HG02763 (cell line): ENCODE data around the gene KRT222.

Experiments used
- ATAC-seq: cut with Tn5 transposase; IDR thresholded peaks from one replicate; pipeline ENCODE4 v1.9.1; 2021; ENCODE audit warnings: mild to moderate bottlenecking, moderate library complexity; ENCODE audit not compliant: unreplicated experiment

The KRT222 gene

DNA sequence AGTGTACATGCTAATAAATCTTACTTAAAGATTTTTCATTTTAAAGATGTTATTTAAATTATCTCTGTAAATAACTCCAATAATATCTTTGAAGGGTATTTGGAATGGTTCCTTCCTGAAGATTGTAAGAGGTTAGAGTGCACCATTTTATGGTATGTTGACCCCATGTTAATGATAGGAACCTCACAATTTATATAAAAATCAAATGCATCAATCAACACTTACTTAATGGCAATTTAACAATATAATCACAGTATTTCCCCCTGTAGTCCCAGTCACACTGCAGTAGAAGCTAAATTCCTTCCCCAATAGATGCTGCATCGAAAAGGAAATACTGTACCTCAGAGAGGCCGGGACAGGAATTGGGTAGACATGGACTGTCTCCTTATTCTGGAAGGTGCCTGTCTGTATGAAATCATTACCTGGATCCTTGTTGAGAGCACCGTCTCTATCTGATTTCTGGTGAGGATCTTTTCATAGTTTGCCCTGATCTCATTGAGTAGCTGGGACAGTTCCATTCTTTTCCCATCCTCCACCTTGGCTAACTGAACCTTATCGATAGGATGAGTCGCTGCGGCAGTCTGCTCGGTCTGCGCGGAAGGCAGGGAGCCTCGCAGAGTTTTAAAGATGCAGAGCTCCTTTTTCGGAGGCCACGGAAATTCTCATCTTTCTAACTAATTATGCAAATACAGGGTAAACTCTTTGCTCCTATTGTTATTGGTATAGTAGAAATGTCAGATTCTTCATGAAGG lies at the start of gene KRT222:
Gene KRT222, minus strand, starts transcription at position 596 of the 752 bp plus-strand sequence. Its CDS starts 78 bp downstream, at position 518.
- no peak for ATAC-seq

GRCh38 chr17:40714473-40714872 lies 49.5 kb upstream of the KRT222 start:
- ATAC-seq: no peak

DNA sequence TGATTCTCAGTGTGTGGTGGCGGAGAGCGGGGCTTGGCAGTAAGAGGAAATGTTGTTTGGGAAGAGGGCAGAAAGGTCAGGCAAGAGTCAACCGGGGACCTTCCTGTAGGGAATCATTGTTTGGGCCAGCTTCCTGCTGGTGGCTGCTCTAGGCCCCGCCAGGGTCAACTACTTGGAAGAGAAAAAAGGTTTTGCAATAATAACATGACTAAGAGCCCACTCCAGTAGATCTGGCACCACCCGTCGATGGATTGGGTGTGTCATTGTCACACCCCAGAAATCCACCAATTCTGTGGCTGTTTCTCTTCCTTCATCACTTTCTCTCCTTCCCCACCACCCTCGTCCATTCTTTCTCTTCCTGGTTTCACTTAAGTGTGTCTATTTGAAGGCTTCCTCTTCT lies 42.8 kb upstream of the KRT222 start:
- ATAC-seq: no peak

- no peak for ATAC-seq
Measured at GRCh38 chr17:40705584-40705983, 40.6 kb upstream of the KRT222 start.

- ATAC-seq: no peak
Measured at GRCh38 chr17:40703652-40704051, 38.7 kb upstream of the KRT222 start, which contains the start of gene KRT24. TSS of gene KRT24 (minus strand) at chr17:40703752. CDS start at chr17:40703693, 59 bp downstream.

DNA sequence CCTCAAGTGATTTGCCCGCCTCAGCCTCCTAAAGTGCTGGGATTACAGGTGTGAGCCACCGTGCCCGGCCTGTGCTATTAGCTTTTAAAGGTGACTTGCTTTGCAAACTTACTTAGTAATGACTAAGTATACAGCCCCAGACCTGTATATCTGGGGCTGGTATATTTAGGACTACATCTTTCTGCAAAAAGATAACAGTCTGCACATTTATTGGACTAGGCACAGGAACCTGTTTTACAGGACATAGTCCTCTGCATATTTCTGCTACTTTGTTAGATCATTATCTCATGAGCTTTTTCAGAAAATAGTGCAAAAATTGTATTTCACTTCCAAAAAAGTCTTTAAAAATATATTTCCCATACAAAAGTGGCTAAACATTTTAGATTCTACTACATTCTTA lies 37.3 kb upstream of the KRT222 start:
- ATAC-seq: no peak

GRCh38 chr17:40699853-40700252 lies 34.9 kb upstream of the KRT222 start:
- ATAC-seq: no peak

- ATAC-seq: no peak
Measured at GRCh38 chr17:40699371-40699770, 34.4 kb upstream of the KRT222 start.

GRCh38 chr17:40697297-40697696 lies 32.3 kb upstream of the KRT222 start:
- ATAC-seq: no peak

GRCh38 chr17:40696651-40697072 lies 31.7 kb upstream of the KRT222 start:
- no peak for ATAC-seq

GRCh38 chr17:40695874-40696472 lies 31.0 kb upstream of the KRT222 start:
- ATAC-seq: no peak

GRCh38 chr17:40694584-40694983 lies 29.6 kb upstream of the KRT222 start:
- no peak for ATAC-seq

DNA sequence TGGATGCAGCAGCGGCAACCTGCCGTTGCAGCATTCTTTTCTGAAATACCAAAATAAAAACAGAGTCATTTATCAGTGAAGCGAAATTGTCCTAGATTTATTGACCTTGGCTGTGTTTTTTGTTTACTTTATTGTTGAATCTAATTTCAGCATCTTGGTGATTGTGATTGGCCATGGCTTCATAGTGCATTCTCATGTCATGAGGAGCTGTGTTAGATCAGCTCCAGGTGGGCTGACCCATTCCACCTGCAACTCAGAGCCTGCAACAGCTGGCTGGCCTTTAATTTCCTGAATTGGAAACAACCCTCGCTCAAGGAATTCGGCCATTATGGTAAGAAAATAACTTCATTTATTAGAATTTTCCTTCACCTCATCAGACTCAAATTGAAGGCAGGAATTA lies 22.1 kb upstream of the KRT222 start:
- no peak for ATAC-seq

DNA sequence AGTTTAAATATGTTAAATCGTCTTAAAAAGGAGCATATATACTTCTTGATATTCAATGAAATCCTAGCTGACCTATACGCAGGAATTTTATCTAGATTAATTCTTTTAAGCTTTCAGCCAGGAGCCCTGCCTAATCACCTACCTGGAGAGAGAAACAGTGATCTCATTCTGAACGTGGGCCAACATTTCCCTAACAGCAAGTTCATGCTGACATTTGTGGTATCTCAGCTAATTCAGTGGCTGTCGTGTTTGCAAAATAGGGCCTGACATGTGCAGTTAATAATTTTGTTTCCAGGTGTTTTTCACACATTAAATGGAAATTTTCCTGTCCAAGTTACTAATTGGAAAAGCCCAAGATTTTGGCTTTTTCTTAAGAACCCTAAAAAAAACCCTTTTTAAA lies 21.2 kb upstream of the KRT222 start:
- ATAC-seq: no peak

GRCh38 chr17:40680998-40681397 lies 16.0 kb upstream of the KRT222 start:
- no peak for ATAC-seq

GRCh38 chr17:40679523-40679907 lies 14.5 kb upstream of the KRT222 start:
- ATAC-seq: no peak

- ATAC-seq: no peak
Measured at GRCh38 chr17:40678902-40679522, 14.0 kb upstream of the KRT222 start.

DNA sequence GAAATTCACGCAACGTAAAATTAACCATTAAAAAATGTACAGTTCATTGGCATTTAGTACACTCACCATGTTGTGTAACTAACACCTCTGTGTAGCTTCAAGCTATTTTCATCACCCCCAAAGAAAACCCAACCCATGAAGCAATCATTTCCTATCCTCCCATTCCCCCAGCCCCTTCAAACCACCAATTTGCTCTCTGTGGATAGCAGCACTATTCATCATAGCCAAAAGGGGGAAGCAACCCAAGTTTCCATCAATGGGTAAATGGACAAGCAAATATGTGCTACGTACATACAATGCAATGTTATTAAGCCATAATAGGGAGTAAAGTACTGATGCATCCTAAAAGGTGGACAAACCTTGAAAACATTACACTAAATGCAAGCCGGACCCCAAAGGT lies 10.9 kb upstream of the KRT222 start:
- ATAC-seq: no peak

- ATAC-seq: no peak
Measured at GRCh38 chr17:40672654-40673053, 7.7 kb upstream of the KRT222 start.

GRCh38 chr17:40671282-40671681 lies 6.3 kb upstream of the KRT222 start:
- ATAC-seq: no peak

DNA sequence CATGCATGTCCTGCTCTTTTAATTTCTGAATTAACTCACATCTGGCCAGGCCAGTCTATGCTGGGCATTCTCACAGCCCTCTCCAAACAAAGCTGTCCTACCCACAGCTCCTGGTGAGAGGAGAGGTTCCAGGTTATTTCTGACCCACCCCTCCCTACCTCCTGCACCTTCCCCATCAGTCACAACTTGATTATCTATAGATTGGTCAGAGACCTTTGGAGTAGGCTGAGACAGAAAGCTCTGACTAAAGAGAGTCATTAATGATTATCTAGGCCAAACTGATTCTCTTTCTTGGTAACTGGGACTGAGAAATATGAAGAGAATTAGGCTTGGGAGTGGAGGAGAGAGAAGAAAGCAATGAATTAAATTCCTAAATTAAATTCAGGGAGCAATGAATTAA lies 1.4 kb upstream of the KRT222 start:
- no peak for ATAC-seq

- no peak for ATAC-seq
Measured at GRCh38 chr17:40663252-40663651, 1.7 kb downstream of the KRT222 start.
